ENCODE measurements around the gene MAGI2.
A peak's percentile ranks its signal among the peaks of the same experiment; 100 is the strongest.

MAGI2 gene

DNA sequence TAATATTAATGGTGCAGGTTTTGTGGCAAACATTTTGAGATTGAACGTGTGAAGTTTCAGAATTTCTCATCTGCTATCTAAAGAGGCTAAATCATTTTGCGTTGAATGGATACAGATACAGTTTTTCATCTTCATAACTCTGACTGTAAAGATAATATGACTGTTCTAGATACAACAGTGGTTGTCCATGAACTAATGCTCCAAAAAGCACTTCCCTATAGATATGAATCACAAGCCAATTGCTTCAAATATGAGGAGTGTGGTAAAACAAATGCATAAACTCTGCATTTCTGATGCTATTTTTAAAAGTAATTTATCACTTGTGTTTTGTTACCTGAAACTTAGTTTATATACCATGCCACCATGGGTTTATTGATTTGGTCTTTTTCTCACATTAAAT is 750.1 kb downstream of the MAGI2 start:
- no peak for DNase-seq

DNA sequence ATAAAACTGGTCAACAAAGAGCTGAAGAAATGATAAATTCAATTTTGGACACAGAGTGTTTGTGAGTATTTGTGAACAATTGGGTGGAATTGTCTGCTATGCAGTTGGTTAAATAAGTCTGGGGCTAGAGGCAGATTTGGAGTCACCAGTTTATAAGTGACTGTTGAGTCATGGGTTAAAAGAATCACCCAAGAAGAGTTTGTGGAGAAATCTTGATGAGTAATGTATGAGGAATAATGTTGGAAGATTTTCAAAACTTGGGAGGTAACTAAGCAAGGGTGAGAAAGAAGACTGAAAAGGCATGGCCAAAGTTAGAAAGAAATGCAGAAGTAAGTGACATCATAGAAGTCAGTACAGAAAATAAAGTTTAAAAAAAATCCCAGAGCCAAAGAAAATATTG is 750.7 kb downstream of the MAGI2 start:
- no peak for DNase-seq

GRCh38 chr7:78695826-78696225 is 757.6 kb downstream of the MAGI2 start:
- no peak for DNase-seq

DNA sequence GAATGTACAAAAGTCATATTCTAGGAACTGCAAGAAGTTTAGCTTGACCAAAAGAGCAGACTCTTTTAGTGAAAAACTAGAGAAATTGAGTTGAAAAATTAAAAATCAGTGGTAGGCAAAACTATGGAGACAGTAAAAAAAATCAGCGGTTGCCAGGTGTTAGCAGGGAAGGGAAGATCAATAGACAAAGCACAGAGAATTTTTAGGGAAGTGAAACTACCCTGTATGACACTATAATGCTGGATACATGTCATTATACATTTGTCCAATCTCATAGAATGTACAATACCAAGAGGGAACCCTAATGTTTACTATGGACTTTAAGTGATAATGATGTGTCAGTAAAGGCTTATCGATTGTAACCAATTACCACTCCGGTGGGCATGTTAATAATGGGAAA is 761.9 kb downstream of the MAGI2 start:
- no peak for DNase-seq

- no peak for DNase-seq
Measured at GRCh38 chr7:78690174-78690573, 763.3 kb downstream of the MAGI2 start.

DNA sequence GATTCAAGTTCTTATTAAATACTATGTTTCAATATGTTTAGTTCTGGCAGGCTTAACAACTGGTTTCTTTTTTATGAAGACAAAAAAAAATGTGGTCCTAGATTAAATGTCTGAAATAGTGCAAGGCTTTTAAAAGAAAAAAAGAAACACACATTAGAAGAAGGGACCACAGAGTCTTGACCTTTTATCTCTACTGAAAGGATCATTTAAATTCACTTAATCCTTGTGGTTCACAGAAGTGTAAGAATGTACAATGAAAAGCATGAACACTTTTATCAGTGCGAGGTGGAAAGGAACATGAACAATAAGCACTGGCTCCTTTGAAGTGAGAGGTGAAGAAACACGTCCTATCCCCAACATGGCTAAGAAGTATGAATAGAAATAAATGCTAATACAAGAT is 765.1 kb downstream of the MAGI2 start:
- no peak for DNase-seq

- DNase-seq = no peak
Measured at GRCh38 chr7:78686189-78686588, 767.3 kb downstream of the MAGI2 start.

GRCh38 chr7:78684201-78684600 is 769.3 kb downstream of the MAGI2 start:
- no peak for DNase-seq

DNA sequence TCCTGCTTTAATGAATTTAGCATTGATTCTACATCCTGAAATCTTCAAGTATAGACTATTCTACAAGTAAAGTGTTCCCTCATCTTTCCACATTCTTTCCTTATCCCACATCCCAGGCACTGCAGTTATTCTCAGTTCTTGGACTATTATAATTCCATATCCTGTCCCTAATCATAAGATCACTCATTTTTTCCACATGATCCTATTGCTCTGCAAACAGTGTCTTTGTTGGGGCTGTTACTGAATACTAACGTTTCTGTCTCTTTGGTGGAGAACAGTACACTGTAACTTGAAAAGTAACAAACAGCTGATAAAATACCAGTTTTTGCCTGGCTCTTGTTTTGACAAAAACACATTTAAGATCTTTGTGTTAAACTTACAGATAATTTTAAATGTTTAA is 769.9 kb downstream of the MAGI2 start:
- DNase-seq = no peak

DNA sequence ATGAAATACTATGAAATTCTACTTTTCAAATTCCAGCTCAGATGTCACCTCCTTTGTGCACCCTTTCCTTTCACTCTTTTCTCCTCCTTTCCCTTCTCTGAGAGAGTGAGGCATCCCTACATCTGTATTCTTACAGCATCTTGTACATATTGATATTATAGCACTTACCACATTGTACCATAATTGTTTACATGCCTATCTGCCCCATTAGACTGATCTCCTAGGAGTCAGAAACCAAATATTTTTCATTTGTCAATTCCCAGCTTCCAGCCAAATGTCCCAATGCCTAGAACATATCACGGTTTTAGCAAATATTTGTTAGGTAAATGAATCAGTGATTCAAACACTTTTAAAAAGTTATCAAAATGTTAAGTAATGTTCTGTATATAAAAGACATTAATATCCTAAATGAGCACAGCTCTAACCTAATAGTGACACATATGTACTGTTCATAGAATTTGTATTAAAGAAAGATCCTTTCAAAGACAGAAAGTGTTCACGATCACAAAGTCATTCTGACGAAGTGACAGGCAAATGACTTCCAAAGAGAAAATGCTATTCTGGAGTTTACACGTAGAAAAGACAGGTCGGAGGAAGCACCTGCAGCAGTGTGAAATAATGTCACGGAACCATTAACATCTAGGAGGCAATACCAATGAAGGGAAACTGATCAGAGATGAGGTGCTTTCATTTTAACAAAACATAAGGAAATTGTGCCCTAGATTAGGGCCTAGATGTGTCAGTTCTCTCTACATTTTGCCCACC is 774.2 kb downstream of the MAGI2 start:
- peak in 1 of 2 experiments; percentile 27 for DNase-seq

GRCh38 chr7:78677391-78677790 is 776.1 kb downstream of the MAGI2 start:
- no peak for DNase-seq

DNA sequence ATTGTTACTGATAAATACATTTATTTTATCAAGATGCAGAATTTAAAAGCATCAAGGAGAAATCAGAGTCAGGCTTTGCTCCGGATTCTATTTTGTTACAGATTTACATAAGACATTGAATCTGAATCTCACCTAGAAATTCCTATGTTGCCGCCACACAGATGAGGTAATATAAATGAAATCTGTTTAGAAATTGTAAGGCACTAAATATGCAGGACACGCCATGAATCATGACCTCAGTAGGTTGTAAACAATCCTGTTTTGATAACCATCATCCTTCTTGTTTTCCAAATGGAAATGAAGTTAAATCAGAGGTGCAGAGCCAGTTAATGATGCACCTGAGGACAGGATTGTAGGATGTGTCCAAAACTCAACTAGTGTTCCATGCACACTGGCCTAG is 778.0 kb downstream of the MAGI2 start:
- no peak for DNase-seq

DNA sequence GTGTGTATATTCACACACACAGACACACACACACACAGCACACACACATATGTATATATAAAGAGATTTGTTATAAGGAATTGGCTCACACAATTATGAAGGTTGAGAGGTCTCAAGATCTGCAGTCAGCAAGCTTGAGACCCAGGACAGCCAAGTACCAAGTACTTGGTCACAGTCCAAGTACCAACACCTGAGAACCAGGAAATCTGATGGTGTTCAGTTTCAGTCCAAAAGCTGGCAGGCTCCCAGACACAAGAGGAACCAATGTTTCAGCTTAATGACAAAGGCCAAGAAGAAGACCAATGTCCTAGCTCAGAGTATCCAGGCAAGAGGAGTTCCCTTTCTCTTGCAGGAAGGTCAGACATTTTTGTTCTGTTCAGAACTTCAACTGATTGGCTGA is 780.2 kb downstream of the MAGI2 start:
- no peak for DNase-seq

- no peak for DNase-seq
Measured at GRCh38 chr7:78662939-78663338, 790.5 kb downstream of the MAGI2 start.

GRCh38 chr7:78649976-78650375 is 803.5 kb downstream of the MAGI2 start:
- no peak for DNase-seq

GRCh38 chr7:78649236-78649635 is 804.2 kb downstream of the MAGI2 start:
- no peak for DNase-seq

GRCh38 chr7:78642751-78643150 is 810.7 kb downstream of the MAGI2 start:
- DNase-seq = no peak

GRCh38 chr7:78638364-78638763 is 815.1 kb downstream of the MAGI2 start:
- no peak for DNase-seq

DNA sequence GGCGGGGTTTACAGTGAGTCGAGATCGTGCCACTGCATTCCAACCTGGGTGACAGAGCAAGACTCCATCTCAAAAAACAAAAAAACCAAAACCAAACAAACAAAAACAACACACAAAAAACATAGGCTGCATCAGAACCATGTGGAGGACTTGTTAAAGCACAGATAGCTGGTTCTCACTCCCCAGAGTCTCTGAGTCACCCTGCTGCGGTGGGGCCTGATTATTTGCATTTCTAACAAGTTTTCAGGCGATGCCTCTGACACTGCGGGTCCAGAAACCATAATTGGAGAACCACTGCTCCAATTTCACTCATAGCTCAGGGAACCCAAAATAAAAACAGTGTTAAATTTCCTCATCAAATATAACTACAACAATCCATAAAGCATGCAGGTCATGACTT is 816.7 kb downstream of the MAGI2 start:
- no peak for DNase-seq

DNA sequence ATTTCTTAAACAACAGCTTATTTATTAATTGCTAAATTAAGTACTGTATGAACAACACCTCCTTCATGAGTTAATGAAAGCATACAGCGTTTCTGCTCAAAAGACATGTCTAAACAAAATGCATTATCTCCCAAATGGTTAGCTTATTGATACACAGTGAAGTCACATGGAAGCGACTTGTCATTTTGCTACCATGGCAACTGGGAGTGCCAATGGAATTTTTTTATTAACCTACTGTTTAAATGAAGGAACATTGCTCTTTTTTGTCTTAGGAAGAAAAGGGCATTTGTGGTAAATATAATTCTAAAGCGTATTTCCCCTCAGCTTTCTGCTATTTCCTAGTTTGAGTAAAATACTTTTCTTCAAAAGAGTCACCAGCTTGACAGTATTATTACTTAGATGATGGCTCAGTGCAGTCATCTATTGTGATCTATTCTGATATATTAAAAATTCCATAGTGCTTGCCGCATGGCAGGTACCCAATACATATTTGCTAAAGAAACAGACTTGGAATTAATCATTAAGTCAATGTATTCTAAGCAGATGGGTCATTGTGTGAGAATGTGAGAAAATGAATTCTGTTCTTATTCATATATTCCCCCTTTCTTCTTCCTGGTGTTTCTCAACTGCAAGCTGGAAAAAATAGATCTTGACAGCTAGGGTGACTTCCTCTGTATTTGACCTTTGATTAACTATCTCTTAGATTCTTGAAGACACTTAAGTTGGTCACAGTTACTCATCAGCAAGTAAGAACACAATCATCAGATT is 818.3 kb downstream of the MAGI2 start:
- no peak for DNase-seq

GRCh38 chr7:78634093-78634492 is 819.4 kb downstream of the MAGI2 start:
- no peak for DNase-seq

DNA sequence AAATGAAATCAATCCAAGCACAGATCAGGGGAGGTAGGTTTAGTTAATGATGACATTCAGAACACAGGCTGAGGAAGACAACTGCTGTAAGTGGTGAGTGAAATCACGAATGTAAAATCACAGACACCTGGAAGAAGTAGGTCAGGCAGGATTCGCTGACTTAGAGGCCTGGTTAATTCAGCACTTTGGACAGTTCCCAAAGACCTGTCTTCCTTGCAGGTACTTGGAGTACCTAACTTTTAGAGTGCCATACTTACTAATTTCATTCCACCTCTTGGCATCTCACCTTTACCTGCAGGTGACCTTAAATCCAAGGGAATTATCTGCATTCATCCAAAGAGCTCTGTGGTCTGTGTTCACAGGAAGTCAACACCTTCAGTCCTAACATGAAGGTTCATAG is 832.5 kb downstream of the MAGI2 start:
- DNase-seq = no peak

- DNase-seq = no peak
Measured at GRCh38 chr7:78616539-78616938, 836.9 kb downstream of the MAGI2 start.

GRCh38 chr7:78609281-78609680 is 844.2 kb downstream of the MAGI2 start:
- no peak for DNase-seq

GRCh38 chr7:78607099-78607498 is 846.4 kb downstream of the MAGI2 start:
- DNase-seq = no peak
